Upper lobe of right lung (tissue), 1 donor: ENCODE measurements around the gene KDELR3. TPM values are rescaled to one million over a fixed set of nuclear protein-coding genes. Genes with fewer than 3 reads are reported as not detected.

Experiments
- ATAC-seq: fragments of 200-7000 bp; cut with Tn5 transposase; one replicate; pipeline ENCODE4 v1.9.1; 2020; ENCODE audit warnings: mild to moderate bottlenecking, moderate library complexity
- DNase-seq: peaks from one replicate; pipeline ENCODE4 v3.0.0-alpha.2; 2020
- H3K27ac ChIP-seq: fragments of 200-600 bp; one replicate; pipeline ENCODE4 v1.8.0; 2022
- H3K27me3 ChIP-seq: fragments of 200-600 bp; one replicate; pipeline ENCODE4 v1.8.0; 2022; ENCODE audit warnings: mild to moderate bottlenecking
- H3K36me3 ChIP-seq: fragments of 200-600 bp; one replicate; pipeline ENCODE4 v1.8.0; 2022
- H3K4me1 ChIP-seq: fragments of 200-600 bp; one replicate; pipeline ENCODE4 v1.8.0; 2022
- H3K4me3 ChIP-seq: fragments of 200-600 bp; one replicate; pipeline ENCODE4 v1.8.0; 2022; ENCODE audit warnings: mild to moderate bottlenecking
- H3K9me3 ChIP-seq: fragments of 200-600 bp; one replicate; pipeline ENCODE4 v1.8.0; 2022
- CTCF ChIP-seq: fragments of 200-600 bp; IDR thresholded peaks from one replicate; pipeline ENCODE4 v1.8.0; 2022; ENCODE audit warnings: antibody characterized with exemption
- intact Hi-C: fragments of 100-400 bp; cut with DNase I; formaldehyde crosslinking; loops from one replicate; pipeline ENCODE4 v1.11.0; 2022
- total RNA-seq: library from RNA; stranded (reverse); fragmentation: NEBNext Ultra II Directional; extraction: Animal tissue kit (Norgen Biotek cat#: 25700); gene quantifications from one replicate; pipeline ENCODE4 v1.2.1, GENCODE V29; 2021
- donor health status: DM: no; HTN: yes; CAD: no; lungs with severe emphysema.

KDELR3 gene
- total RNA-seq, 1 donor from 2014 or later, result 5.9 TPM

DNA sequence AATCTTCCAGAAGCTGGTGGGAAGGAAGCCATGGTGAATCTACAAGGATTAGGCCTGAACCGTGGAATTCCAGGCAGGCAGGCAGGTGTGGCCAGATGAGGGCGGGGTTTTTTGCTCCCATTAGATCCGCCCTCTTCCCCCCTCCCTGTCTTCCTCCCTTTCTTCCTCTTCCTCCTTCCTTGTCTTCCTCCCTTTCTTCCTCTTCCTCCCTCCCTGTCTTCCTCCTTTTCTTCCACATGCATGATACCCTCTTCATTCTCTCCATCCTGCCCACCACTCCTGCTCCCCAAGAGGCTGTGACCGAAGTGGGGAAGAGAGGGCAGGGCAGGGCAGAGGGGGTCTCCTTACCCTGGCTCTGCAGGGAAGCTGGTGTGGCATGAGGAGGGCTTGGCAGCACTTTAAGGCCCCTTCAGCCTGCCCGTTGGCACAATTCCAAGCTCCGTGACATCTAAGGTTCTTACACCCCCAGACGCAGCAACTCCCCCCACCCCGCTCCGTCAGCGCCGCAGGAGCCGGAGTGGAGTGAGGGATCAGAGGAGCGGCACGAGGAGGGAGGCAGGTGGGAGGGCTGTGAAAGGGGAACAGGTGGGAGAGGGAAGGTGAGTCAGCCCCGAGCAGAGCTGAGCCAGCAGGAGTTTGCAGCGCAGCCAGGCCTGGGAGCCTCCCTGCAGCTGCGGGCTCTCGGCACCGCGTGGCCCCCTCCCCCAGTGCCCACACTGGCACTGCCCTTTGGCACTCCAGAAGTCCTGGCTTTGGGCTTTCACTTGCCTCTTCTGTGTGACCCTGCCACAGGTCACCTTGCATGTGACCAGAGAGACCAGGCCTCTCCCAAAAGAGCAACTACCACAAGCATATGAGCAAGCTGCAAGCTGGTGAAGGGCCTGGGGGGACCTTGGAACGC lies 45.0 kb upstream of the KDELR3 start:
- ATAC-seq (no peak), DNase-seq (no peak)
- Histone ChIP-seq H3K27me3 (no peaks in the 10 kb centered on the region), H3K36me3 (no peaks in the 10 kb centered on the region), H3K4me1 (no peaks in the 10 kb centered on the region), H3K4me3 (no peak overlapping the region), H3K27ac (no peak overlapping the region), H3K9me3 (no peaks in the 10 kb centered on the region)
- intact Hi-C loops, result no loop called here
- no peak for TF ChIP-seq CTCF

GRCh38 chr22:38423512-38424503 lies 44.1 kb upstream of the KDELR3 start:
- no peak for TF ChIP-seq CTCF
- no peak for ATAC-seq
- intact Hi-C loops, result no loop called here
- Histone ChIP-seq H3K4me1 (no peaks in the 10 kb centered on the region), H3K9me3 (no peaks in the 10 kb centered on the region), H3K27ac (no peak overlapping the region), H3K4me3 (no peak overlapping the region), H3K27me3 (no peaks in the 10 kb centered on the region), H3K36me3 (no peaks in the 10 kb centered on the region)
- DNase-seq, result no peak

- intact Hi-C loops, result no loop called here
- H3K27me3 ChIP-seq, result no peaks in the 10 kb centered on the region
- H3K4me3 ChIP-seq, result no peak overlapping the region
- no peaks in the 10 kb centered on the region for H3K36me3 ChIP-seq
- TF ChIP-seq CTCF, result no peak
- no peaks in the 10 kb centered on the region for H3K9me3 ChIP-seq
- ATAC-seq (no peak), DNase-seq (no peak)
- no peak overlapping the region for H3K27ac ChIP-seq
- H3K4me1 ChIP-seq, result no peaks in the 10 kb centered on the region
These were observed 43.3 kb upstream of the KDELR3 start for GRCh38 chr22:38424525-38425080.

GRCh38 chr22:38426628-38427027 lies 41.3 kb upstream of the KDELR3 start:
- H3K9me3 ChIP-seq, result no peaks in the 10 kb centered on the region
- no peak overlapping the region for H3K27ac ChIP-seq
- no peaks in the 10 kb centered on the region for H3K4me1 ChIP-seq
- TF ChIP-seq CTCF, result no peak
- no peak for ATAC-seq
- intact Hi-C loops, result no loop called here
- H3K4me3 ChIP-seq, result no peak overlapping the region
- no peak for DNase-seq
- no peaks in the 10 kb centered on the region for H3K27me3 ChIP-seq
- H3K36me3 ChIP-seq, result no peaks in the 10 kb centered on the region

DNA sequence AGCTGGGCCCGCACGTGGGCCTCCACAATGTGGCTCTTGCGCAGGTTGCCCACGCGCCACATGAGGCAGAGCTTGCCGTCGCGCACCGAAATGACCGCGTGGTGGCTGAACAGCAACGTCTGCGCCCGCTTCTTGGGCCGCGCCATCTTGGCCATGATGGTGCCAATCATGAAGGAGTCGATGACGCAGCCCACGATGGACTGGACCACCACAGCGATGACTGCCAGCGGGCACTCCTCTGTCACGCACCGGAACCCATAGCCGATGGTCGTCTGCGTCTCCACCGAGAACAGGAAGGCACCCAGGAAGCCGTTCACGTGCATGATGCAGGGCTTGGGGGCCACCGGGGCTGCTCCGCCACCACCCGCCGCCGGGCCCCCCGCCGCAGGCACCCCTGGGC lies 40.4 kb upstream of the KDELR3 start:
- ATAC-seq (no peak), DNase-seq (no peak)
- no peak overlapping the region for H3K27ac ChIP-seq
- no peak overlapping the region for H3K4me3 ChIP-seq
- intact Hi-C loops, result no loop called here
- H3K36me3 ChIP-seq, result no peaks in the 10 kb centered on the region
- H3K4me1 ChIP-seq, result no peaks in the 10 kb centered on the region
- TF ChIP-seq CTCF, result no peak
- no peaks in the 10 kb centered on the region for H3K27me3 ChIP-seq
- H3K9me3 ChIP-seq, result no peaks in the 10 kb centered on the region
